HG03457 (cell line): ENCODE data around the gene MRTFB.

ENCODE experiments used
- ATAC-seq: cut with Tn5 transposase; IDR thresholded peaks from one replicate; pipeline ENCODE4 v1.9.1; 2021; ENCODE audit warnings: moderate number of reproducible peaks; ENCODE audit not compliant: unreplicated experiment

MRTFB gene

DNA sequence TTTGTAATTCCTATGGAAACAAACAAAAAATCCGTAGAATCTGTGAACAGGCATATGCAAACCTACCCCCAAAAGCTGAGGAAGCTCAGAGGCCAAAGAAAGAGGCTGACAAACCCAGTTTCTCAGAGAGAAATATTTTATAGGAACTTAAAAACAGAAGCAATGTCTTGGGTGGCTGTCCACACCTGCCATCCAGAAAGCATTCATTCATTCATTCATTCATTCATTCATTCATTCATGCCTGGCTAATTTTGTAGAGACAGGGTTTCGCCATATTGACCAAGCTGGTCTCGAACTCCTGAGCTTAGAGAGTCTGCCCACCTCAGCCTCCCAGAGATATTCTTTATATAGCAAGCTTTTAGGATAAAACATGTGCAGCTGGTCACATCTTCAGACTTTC is 154.3 kb downstream of the MRTFB start:
- ATAC-seq = no peak

DNA sequence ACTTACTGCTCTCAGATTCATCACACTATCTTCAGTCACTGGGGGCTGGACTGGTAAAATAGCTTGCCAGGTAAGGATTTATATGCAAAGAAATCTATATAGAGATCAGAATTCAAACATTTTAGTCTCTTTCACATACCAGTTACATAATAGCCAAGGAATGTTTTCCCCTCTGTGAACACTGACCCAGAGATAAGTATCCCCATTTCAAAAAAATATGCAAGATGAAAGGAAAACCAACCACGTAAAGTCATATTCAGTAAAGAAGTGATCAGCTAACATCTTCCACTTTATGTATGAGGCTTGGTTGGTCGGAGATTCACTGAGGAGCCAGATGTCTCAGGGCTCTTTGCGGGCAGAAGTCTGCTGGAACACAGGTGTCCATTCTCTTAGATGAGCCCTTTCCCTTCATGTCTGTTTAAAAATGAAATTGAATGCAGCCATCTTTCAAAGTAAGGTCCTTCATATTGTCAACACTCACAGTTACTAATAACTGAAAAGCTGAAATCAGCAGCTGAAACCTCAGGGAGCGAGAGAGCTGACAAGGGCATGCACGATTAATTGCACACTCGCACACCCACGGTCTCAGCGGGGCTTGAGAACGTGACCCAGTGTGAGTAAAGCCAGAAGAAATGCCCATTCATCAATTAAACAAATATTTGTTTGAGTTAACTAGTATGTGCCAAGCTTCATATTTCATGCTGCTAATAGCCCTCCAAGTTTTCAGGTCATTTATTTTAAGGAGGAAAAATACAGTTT is 161.2 kb downstream of the MRTFB start:
- no peak for ATAC-seq

DNA sequence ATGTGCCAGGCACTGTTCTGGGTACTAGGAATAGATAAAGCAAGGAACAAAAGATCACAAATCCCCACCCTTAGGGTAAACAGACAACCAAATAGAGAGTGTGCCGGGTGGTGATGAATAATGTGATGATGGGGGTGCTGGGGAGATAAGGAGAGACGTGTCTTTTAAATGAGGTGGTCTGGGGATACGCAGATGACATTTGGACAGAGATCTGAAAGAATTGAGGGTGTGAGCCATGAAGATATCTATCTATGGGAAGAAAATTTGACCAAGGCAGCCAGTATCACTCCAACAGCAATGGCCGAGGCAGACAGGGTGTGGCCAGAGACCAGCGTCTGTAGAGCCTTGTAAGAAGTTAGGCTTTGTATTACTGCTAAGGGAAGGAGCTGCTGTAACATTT is 165.3 kb downstream of the MRTFB start:
- no peak for ATAC-seq

DNA sequence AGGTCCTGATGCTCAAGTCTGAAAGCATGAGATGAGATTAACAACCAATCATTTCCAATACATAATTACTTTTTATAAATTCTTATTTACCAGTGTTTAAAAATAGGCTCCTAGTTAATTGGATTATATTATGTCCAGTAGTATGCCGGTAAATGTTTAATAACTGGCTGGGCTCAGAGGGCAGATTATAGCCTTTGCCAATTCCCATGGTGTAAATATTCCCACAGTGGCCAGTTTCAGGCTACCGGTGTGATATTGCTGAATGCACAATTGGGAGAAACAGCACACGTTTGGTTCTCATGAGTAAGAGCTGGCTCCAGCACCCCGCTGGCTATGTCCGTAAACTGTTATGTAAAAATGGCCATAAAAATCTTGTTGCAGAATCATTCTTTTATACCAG is 167.6 kb downstream of the MRTFB start:
- no peak for ATAC-seq

DNA sequence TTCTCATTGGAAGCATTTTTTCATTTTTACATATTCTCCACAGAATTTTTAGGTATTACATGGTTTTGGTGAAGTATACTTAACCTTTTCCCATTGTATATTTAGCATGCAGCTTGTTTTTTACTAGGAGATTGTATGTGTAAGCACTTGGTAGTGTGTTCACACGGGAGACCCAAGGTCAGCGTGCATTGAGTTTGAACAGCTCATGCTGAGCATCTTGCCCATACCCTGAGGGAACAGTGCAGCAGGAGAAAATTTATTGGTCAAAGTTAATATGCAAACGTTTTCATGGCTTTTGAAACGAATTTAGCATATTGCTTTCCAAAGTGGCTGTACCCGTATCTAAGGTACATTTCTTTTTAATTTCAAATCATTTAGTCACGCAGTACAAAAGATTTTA is 168.7 kb downstream of the MRTFB start:
- ATAC-seq = no peak

DNA sequence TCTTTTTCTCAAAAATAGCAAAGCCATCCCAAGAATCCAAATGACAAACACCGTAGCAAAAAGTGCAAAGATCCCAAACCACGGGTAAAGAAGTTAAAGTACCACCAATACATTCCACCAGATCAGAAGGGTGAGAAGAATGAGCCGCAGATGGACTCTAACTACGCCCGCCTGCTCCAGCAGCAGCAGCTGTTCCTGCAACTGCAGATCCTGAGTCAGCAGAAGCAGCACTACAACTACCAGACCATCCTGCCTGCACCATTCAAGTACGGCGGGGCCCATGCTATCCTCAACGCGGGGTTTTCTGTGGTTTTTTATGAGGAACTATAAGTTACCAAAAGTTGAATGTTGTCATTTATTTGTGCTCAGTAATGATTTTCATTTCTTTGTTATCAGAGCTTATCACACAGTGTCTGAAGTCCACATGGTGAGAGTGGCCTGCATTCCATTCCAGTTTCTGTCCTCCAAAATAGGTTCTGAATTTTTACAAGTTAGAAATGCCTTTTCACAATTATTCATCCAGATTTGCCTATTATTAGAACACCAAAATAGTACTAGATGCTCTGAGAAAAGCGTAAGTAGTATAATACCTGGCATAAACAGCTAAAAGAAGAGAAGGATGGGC is 169.2 kb downstream of the MRTFB start:
- no peak for ATAC-seq

DNA sequence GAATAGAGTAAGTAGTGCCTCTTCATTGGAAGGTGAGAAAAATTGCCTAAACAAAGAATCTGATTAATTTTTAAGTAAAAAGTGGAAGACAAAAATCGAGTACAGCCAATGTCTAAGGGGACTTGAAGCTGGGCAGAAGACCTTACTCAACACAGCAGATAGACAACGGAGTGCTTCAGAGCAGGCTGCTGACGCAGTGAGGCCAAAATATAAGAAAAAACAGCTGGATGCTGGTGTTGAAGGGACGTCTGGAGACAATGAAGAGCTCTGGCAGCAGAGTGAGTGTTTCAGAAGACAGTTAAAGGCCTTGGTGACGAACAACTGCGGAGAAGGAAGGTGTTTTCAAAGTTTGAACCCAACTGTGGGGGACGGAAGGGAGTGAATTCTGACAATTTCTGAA is 169.8 kb downstream of the MRTFB start:
- ATAC-seq = no peak

DNA sequence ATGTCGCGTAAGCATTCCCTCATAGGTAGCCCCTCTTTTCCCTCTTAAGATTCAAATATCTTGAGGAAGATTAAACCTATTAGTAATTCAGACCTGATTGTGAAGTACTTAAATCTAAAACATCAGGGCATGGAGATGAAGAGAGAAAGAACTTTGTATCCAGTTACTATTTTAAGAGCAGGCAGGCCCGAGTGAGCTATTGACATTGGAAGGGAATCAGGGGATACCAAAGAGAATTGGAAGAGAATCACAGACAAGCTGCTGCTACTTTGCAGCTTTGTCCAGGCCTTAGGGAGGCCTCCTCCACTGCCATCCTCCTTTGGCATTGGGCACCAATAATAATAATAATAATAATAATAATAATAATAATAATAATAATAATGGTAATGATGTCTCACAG is 170.5 kb downstream of the MRTFB start:
- ATAC-seq = no peak

DNA sequence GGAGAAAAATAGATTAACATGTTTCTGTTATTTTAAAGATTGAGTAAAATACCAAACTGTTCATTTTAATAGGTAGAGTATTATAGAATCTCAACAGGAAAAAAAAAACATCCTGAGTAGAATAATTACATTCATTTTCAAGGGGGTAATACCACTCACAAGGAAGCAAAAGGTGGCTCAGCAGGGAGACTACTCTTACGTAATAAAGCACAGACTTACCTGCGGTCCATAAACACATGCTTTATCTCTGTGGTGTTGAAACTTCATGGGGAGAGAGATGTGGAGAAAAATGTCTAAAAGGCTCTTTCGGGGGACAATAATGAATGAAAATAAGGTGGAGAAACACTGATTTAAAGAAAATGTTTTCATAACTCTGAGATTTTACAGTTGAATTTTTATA is 171.7 kb downstream of the MRTFB start:
- no peak for ATAC-seq

DNA sequence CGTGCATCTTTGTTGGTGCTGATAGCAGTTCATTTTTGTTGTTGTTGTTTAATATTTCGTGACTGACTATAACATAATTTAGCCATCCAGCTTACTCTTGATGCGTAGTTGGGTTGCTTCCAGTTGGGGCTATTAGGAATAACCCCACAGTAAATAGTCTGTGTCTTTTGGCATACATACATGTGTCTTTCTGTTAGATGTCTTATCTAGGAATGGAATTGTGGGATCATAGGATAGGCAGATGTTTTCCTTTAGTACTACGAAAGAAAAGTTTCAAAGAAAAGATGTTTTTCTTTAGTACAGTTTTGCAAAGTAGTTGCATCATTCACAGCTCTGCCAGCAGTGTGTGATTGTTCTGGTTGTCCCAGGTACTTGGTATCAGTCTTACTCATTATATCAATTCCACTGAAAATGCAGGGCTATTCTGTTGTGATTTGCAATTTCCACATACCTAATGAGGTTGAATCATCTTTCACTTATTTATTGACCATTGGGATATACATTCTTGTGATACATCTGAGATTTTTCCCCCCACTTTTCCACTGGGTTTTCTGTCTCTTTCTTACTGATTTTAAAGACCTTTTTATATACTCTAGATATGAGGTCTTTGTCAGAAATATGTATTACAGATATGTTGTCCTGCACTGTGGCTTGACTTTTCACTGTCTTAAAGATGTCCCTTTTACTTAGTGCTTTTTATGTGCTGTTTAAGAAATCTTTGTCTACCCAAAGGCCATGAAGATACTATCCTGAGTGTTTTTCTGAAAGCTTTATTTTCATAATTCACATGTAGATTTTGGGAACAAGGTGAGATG is 173.3 kb downstream of the MRTFB start:
- no peak for ATAC-seq

DNA sequence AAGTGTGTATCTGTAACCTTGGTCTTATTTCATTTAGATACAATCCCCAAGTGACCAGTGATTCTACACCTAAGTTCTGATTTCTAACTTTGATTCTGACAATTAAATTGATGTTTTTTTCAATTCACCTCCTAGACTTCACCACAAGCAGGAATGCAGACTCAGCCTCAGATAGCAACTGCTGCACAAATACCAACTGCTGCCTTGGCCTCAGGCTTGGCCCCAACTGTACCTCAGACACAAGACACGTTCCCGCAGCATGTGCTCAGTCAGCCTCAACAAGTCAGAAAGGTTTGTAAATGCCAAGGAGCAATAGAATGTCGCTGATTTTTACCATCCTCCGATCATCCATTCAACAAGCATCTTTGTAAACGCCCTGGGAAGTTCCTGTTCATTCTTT is 177.7 kb downstream of the MRTFB start:
- no peak for ATAC-seq

DNA sequence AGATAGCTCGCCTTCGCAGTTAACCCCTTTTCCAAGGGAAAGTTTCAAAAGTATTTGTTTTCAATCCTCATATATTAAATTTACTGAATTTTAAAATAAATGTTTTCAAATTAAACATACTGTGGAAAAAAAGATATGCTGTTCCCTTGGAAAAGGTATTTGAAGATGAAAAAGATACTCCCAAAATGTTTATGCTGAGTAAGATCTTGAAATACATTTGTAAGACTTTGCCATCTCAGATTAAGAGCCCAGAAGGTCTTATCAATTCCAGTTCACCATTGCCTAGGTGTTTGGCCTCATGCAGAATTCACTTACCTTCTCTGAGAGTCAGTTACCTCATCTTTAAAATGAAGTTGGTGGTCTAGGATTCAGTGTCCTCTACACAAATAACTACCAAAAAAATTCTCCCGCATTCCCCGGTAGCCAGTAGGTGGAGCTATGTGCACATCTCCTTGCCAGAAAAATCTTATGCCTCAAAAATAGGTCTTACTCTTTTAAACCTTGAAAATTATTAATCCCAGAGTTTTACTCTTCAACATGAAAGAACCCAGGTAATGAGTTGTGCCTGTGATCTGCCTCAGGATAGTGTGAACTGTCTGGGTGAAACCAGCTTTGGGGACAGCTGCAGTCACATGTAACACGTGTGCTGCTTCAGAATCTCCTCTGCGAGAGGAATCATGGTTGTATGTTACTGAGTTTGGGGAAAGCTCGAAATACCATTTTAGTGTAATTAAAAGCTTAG is 178.3 kb downstream of the MRTFB start:
- no peak for ATAC-seq

DNA sequence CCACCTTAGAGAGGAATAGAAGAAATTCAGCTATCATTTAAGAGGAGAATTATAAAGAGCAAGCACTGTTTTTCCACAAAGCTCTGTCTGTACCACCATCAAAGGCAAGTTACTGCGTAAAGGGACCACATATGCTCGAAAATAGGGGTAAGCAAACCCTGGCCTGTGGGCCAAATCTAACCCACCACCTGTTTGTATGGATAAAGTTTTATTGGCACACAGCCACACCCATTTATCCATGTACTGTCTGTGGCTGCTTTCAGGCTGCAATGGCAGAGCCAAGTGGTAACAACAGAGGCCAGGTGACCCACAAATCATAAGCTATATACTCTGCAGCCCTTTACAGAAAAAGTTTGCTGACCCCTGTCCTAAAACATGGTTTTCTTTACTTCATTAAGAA is 180.3 kb downstream of the MRTFB start:
- ATAC-seq = no peak

DNA sequence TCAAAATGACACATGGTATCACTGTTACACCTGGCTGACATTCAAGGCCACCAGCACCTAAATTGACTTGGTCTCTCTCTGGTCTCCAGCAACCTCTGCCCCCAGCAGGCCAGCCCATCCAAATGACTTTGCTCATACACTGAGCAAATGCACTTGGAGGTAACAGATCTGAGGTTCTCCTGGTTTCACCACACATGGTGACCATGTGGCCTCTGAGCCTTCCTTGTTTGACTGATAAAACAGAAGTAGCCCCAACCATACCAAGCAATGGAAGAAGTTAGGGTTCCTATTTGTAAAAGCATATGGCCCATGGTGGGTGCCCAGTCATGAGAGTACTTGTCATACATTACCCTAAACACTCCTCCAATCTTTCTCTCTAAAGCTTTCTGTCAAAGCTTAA is 181.7 kb downstream of the MRTFB start:
- no peak for ATAC-seq

DNA sequence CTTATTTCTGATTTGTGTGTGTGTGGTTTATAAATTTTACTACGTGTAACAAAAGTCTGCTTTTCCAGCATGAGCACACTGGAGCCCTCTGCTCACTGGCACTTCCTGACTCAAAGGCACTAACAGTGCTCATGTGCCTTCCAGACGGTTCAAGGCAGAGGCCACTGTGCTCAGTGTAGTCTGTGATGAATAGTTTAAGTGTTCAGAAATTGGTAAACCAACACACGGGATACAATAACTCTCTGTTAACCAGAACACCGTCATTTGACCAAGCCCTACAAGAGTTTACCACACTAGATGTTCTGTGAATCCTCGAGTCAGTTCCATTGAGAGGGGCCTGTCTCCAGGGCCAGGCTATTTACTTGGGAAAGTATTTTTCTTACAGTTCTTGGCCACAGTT is 191.9 kb downstream of the MRTFB start:
- no peak for ATAC-seq

DNA sequence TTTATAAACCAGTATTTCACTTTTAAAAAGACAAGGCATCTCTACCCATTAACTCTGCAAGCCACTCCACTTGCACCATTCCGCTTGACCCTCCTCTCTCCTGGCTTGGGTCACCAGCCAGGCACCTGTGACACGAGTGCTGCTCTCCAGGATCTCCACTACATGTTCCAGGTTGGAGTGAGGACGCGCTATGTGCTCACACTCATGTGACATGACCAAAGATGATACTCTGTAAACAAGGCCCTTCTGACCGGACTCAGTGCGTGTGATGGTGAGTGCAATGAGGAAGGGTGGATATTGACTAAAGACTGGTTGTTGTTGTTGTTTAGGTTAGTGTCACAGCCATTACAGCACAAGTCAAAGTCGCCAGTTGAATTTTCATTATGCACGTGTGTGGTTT is 192.7 kb downstream of the MRTFB start:
- no peak for ATAC-seq

DNA sequence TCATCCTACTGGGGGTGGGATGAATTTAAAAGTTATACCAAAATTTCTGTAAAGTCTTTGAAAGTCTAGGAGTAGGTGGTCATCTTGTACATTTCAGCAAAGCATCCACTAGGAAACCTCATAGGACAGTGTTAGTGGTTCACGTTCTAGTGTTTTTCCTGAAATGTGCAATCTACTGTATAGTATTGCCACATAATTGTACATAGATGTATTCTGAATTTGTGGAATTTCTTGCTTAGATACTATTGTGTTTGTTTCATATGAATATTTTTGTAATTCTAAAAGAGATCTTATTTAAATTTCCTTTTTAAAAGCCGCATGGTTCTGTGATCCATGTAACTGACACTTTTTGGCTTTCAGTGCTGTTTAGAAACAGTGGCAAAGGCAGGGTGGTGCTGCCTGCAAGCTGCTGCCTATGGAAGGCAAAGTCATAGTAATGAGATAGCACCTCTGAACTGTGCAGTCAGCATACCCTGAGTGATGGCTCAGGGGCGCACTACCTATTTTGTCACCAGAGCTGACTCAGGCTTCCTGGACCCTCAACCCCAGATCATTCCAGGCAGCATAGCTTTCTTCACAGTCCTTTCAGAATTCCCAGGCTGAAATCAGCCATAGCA is 193.3 kb downstream of the MRTFB start:
- ATAC-seq = no peak

DNA sequence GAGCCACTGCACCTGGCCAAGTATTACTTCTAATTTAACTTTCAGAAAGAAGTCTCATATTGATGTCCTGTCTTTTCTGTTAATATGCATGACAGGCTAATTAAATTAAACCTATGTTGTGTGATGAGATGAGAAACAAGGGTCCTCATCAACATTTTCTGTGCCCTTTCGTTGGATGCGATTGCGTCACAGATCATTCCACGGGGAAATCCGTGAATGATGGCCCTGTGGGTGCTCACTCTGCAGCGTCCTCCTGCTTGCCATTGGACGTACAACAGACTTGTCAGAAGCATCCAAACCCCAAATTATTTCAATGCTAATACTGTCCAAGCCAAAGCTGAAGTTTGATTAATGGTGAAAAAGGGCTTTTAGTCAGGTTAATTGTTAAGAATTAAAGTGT is 197.0 kb downstream of the MRTFB start:
- ATAC-seq = no peak

DNA sequence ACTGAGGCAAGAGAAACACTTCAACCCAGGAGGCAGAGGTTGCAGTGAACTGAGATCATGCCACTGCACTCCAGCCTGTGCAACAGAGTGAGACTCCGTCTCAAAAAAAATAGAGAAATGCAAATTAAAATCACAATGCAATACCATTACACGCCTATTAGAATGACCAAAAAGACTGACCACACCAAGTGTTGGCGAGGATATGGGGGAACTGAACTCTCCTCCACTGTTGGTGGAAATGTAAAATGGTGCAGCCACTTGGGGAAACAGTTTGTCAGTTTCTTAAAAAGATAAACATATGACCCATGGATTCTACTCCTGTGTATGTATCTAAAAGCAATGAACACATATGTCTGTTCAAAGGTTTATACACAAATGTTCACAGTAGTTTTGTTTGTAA is 204.8 kb downstream of the MRTFB start:
- ATAC-seq = no peak

DNA sequence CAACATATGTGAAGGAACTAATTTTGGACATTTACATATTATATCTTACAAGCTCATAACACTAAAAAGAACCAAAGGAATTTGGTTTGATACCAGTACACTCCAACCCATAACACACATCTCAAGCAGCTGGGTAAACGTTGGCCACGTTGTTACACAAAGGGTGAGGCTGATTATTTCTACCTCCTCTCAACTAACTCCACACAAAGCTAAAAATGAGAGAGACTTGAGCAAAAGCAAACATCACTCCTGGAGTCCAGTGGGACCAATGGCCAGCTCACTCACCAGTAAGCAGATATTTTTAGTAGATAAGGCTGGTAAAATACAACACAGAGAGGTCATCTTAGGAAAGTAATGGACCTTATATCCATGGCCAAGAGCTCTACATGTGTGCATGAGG is 207.6 kb downstream of the MRTFB start:
- no peak for ATAC-seq

DNA sequence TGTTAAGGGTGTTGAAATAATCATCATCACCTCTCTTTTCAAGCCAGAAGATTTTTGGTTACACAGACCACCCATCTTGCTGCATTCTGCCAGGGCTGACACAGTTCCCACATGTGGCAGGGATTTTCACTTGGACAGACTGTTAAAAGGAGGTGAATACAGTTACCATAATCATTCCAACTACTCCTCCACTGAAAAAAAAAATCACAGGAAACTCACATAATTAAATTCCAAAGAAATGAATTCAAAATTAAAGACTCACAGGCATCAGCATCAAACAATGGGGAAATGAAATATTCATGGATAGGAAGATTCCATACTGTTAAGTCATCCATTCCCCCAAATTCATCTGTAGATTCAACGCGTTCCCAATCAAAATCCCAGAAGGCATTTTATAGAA is 209.4 kb downstream of the MRTFB start:
- no peak for ATAC-seq
